GF-D8 (cell line): Measurements from ENCODE around the gene FBXL7.

Experiments
- DNase-seq: peaks from one replicate; lab custom pipeline; 2025; lab: John Stamatoyannopoulos, UW

Gene FBXL7

GRCh38 chr5:15579193-15579990, 79.4 kb downstream of the FBXL7 start:
- no peak for DNase-seq

GRCh38 chr5:15584528-15584927, 84.5 kb downstream of the FBXL7 start:
- DNase-seq, result no peak

DNA sequence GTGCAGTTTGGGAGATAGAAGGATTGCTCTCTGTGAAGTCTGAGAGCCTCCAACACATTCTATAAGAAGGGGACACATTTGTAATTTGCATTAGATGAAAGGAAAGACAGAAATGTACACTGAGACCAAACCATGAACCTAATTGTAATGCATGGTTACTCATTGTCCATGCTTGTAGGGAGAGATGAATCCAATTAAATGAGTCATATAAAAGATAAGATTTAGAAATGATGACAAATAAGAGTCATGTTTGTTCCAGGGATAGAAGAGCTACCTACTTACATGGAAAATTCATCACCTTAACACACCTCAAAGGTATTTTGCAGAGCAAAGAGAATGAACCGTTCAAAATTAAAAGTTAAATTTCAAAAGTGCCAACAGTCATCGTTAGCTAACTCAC, 85.1 kb downstream of the FBXL7 start:
- DNase-seq, result no peak

DNA sequence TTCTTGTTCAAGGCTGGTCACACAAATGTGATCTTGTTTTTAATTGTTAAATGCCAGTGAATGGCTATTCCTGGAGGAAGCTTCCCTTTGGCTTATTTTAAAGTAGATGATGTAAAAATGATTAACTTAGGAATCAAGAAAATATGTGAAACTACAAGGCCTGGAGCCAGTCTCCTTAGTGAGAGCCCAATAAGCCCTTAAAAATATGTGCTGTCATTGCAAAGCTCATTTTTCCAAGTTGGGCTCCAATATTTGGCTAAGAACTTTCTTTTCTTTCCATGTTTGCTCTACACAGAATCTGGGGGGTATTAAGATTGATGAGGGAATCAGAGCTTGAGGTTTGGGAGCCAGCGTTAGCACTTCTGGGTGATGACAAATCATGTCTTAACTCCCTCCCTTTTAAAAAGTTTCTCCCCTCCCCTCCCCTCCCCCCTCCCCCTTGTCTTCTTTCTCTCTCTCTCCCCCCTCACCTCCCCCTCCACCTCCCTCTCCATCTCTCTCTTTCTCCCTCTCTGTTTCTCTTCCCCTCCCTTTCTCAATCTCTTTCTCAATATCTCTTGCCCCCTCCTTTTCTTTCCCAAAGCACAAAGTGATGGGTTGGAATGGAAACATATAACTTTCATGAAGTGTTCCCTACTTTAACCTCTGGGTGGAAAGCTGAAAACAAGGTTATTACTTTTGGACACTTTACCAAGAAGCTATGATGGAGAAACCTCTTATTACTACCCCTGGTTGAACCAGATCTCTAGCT, 86.0 kb downstream of the FBXL7 start:
- no peak for DNase-seq

- DNase-seq, result no peak
Observed at GRCh38 chr5:15587916-15588315, 87.9 kb downstream of the FBXL7 start.

DNA sequence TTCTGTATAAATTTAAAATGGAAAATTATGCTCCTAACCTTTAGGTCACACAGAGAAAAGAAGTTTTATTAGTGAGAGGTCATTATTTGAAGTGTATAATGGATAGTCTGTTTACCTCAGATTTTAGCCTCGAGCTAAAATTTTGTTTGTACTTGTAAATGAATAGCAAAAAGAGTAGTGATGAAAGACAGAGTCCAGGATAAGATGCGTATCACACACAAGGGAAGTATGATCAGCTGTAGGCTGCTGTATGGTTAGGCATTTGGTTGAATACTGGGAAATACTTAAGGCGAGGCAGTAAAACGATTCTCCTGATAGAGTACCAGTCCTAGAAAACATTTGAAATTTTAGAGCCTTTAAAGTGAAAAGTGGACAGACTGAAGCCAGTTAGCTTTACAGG, 92.7 kb downstream of the FBXL7 start:
- no peak for DNase-seq

DNA sequence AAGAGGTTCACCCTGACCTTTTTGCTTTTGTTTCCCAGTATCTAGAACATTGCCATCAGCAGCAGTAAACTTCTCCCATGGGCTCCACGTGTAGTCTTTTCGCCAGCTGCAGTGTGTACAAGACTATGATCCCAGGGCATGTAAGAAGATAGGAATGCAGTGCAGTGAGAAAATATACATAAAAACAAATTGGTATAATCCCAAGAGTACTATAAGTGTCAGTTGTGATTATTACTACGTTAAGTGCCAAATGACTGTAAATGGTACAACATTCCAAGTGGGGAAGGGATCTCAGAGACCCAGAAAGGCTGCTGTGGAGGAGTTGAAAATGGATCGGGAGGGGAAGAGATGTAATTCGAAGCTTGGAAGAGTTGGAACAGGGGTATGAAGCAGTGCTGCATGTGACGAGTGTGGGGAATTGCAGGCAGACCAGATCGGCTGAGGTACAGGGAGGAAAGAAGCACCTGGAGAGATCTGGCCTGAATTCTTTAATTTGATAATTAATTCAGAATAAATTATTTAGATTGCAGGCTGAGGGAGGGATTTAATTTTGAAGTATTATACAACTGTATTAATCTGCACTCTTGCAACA, 95.1 kb downstream of the FBXL7 start:
- no peak for DNase-seq

DNA sequence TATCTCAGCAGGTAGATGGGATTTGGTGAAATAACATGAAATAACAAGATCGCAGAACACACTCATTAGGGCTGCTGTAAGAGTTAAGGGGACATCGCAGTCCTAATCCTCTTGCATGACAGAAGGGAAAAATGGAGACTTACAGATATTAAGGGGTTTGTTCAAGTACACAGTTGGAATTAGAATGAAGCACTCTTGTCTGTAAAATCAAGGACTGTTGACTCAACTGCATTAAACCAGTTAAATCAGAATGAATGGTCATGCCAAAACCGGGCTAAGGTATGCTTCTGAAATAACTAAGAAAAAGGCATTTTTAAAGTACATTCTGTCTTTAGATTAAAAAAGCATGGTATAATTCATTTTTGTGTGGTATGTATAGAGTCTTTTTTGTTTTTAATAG, 95.9 kb downstream of the FBXL7 start:
- DNase-seq, result no peak

DNA sequence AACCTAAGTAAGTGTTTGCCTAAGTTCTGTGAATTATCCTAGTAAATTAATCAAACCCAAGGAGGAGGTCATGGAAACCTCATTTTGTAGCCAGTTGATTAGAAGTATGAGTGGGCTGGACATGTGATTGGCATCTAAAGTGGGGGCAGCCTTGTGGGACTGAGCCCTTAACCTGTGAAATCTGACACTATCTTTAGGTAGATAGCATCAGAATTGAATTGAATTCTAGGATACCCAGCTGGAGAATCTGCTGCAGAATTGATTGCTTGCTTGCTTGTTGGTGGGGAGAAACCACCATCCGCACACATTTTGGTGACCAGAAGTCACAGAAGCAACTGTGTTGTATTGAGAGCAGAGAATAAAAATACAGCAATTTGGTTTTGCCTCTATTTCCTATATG, 97.0 kb downstream of the FBXL7 start:
- DNase-seq, result no peak

DNA sequence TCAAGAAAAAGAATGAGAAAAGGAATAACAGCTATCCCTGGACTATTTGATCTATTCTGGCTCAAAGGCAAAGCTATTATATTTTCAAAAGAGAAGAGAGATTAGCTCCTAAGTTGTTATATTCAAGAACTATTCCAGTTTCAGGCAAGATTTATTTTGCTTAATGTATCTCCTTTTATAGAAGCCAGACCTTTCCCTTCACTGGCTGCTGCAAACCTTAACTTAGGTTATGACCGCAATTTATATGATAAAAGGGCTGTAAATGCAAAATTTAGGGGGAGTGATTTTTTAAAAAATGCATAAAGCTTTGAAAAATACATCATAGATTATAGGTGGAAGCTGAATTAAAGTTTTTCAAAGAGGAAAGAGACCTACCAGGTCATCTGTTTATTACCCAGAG, 97.8 kb downstream of the FBXL7 start:
- no peak for DNase-seq

DNA sequence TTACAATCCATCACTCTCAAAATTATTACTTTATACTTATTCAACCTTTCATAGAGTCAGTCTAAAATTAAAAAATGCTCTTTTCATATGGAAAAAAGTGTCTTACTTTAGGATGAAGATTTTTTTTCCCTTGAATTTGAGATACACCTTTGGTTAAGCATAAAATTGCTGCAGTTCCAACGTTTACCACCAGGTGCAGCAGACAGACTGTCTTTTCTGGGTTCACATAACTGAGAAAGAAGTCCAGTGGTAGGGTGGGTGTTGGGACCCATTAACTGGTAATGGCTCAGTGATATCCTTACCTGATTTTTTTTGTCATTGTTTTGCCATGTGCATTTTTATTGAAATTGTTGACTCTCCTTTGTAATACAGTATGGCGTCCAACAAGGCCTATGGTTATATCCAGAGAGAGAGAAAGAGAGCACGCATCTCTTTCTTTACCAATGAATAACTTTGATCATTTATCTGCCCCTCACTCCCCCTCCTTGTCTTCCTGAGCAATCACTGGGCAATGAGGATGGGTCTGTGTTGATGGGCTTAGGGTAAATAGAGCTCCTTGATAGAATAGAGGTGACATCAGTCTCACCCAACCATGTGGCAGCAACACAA, 98.4 kb downstream of the FBXL7 start:
- DNase-seq, result no peak

GRCh38 chr5:15600035-15600434, 100.1 kb downstream of the FBXL7 start:
- no peak for DNase-seq

DNA sequence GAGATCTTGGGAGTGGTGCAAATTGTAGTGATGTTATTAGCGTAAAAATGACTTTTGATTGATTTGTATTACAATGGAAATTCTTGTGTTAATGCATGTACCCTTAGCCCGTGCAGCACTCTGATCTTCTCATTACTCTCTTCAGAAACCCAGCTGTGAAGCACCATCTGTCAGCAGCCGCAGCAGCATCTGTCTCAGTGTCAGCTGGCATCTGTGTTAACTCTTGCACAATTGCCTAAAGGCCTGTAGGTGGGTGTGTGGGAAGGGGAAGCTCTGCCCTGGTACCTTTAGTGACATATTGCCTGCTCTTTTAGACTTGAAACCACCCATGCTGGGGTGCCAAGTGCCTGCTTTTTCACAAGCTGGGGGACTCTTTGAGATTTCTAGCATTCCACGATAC, 101.3 kb downstream of the FBXL7 start:
- no peak for DNase-seq

DNA sequence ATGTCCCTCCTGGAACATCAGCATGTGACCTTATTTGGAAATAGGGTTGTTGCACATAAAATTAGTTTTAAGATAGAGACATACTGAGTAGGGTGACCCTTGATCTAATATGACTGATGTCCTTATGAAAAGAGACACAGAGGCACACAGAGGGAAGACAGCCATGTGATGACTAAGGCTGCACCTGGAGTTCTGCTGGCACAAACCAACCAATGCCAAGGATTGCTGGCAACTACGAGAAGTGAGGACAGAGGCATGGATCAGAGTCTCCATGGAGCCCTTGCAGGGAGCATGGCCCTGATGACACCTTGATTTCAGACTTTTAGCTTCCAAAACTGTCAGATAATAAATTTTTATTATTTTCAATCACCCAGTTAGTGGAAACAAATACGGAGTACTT, 101.9 kb downstream of the FBXL7 start:
- DNase-seq, result no peak

DNA sequence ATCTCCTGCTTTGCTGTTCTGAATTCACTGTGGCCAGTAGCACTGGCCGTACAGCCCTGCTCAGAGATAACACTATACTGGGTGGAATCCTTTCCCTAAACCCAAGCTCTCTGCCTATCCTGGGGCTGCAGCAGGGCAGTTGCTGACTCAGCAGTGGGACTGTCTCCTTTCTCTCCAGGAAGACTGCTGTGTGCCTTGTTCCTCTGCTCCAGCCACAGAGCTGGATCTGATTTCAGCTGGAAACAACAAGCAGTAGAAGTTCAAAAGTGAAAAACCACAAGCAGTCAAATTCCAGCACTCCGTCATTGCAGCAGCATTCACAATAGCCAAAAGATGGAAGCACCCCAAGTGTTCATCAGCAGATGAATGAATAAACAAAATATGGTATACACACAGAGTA, 105.0 kb downstream of the FBXL7 start:
- no peak for DNase-seq

DNA sequence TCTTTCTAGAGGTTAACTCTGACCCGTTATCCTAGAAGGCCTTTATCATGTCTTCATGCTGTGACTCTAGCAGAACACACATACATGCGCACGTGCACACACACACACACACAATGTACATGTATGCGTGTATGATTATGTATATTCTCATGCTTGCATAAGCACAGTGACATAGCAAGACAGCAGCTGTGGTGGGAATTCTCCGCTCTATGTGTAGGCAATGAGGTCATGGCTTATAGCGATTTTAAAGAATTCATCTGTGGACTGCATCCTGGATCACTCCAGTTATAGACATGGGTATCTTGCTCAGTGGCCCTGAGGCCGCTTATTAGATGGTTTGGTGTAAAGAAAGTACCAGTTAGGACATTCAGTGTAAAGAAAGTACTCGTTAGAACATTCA, 106.2 kb downstream of the FBXL7 start:
- no peak for DNase-seq

DNA sequence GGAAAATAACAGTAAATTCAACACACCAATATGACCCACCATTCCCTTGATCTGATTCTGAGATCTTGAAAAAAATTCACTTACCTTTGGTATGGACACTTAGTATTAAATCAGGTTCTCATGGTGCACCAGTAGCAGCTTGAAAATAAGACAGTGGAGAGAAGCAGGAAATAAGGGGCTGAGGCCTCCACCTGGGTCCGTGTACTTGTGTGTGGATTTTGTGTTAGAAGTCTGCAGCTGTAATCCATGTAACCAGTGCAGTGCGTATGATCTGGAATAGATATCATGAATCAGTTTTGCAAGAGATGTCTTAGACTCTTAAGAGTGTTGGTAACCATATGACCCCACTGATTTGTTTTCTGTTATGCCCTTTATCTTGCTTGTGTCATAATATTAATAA, 107.1 kb downstream of the FBXL7 start:
- DNase-seq, result no peak

DNA sequence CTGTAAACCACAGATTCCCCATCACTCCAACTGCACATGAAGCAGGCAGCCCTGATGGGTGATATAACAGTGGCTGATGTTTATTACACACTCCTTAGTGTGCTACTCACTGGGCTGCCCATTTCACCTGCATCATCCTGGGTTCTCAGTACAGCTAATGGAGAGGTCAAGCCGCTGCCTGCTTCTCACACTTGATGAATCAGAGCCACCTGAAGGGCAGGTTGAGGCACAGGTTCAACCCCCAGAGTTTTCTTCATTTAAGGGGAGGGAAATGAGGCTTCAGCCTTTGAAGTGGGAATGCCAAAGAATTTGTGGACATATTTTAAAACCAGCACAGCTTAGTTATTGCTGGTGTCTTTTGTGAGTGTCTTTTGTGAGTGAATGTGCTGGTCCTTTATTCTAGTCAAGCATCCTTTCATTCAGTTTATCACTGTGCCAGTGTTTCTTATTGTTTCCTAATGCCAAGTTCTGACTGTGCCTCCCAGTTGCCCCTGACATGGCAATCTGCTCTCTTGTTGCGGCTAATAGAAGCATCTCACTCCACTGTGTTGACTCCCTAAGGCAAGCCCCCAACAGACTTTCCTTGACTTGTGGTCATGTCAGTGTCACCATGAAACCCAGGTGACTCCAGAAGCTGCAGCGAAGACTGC, 109.2 kb downstream of the FBXL7 start:
- DNase-seq, result no peak

DNA sequence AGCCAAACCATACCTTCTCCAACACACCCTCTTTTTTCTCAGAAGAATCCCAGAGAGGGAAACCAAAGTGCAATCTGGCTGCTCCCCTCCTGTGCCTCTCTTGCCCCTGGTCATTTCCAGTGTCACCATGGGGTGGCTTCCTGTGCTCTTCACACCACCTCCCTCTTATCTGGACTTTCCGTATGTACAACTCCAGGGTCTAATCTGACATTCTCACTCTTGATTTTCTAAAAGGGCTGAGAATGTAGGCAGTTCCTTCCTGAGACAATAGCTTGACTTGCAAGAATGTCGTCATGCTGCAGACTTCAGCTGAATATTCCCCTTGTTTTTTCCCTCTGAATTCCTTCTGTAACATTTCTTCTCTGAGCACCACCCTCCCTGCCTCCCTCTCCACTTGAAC, 110.2 kb downstream of the FBXL7 start:
- DNase-seq, result no peak

DNA sequence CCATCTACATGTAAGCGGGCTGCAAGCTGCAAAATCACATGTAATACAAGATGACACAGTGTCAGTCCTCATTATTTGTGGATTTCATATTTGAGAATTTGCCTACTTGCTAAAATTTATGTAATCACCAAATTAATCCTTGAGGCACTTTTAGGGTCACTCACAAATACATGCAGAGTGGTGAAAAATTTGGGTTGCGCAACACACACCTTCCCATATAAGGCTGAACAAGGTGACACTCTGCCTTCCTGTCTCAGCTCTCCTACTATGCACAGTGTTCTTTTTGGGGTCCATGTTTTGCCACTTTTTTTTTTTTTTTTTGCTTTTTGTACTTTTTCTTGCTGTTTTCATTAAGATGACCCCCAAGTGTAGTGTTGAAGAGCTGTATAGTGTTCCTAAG, 111.0 kb downstream of the FBXL7 start:
- no peak for DNase-seq

DNA sequence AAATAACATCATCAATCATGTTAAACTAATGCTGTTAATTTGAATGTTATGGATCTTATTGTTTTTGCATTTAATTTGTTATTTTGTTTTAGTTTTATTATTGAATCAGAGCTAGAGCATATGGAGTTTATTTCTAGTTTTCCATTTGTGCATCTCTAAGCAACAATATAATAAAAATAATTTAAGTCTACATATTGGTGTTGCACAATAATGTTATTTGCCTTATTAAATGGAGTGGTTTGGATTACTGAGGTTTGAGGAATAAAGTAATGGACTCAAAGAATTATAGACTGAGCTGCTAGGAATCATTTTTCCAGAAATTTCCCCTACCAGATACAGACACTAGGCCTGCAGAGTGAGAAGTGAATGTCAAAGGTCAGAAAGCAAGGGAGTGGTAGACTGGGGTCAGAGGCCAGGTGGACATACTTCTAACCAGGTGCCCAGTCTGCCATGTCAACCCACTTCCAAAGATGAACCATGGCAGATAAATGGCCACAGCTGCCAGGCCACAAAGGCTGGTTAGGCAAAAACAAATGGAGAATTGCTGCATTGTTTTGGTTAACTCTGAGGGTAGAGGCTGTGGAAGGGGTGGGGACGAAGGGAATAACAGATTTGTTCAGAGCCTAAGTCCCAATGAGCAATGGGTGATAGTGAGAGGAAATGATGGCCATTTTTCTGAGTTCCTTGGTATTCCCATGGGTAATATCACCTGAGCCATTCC, 113.1 kb downstream of the FBXL7 start:
- no peak for DNase-seq

DNA sequence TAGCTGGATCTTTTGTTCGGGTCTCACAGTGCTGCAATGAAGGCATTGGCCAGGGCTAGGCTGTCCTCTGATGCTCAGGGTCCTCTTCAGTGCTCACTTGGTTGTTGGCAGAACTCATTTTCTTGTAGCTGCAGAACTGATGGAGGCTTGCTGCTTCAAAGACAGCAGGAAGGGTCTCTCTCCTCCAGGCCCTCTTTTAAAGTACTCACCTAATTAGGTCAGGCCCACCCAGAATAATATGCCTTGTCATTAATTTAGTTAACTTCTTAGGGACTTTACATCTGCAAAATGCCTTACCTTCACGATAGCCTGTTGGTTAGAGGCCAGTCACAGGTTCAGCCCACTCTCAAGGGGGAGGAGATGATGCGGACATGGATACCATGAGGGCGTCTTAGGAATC, 114.7 kb downstream of the FBXL7 start:
- no peak for DNase-seq
